Panc1 (cell line): ENCODE measurements around the gene UNC80. TPM values are rescaled to one million over a fixed set of nuclear protein-coding genes. Genes with fewer than 3 reads are reported as not detected.

Source experiments
- ATAC-seq: fragments of 200-7000 bp; cut with Tn5 transposase; 2 replicates; pipeline ENCODE4 v1.9.1; 2020; ENCODE audit warnings: mild to moderate bottlenecking, moderate library complexity
- BruUV-seq: library from RNA; stranded (reverse); fragments of 400-500 nt; replicated peaks from 2 replicates; lab custom pipeline; 2021; lab: Mats Ljungman, UMichigan
- CTCF ChIA-PET: fragments of 300-600 bp; sonication (Branson Sonifier 250); formaldehyde crosslinking; loops from one replicate; lab custom pipeline; 2022; ENCODE audit warnings: antibody characterized with exemption; lab: Charles Lee
- POLR2A ChIA-PET: fragments of 300-600 bp; sonication (Branson Sonifier 250); formaldehyde crosslinking; loops from one replicate; lab custom pipeline; 2022; ENCODE audit warnings: antibody characterized with exemption; lab: Charles Lee
- DNase-seq: peaks from one replicate; pipeline ENCODE4 v3.0.0-alpha.2; 2010; ENCODE audit warnings: low read depth, low spot score
- H3K27ac ChIP-seq: 2 replicates; pipeline ENCODE4 v1.5.1; 2011; ENCODE audit warnings: mild to moderate bottlenecking, low read length, inconsistent platforms
- H3K27me3 ChIP-seq: fragments of 200-500 bp; sonication (Bioruptor generic); 2 replicates; pipeline ENCODE4 v1.6.0; 2014; ENCODE audit warnings: low read length, inconsistent platforms; ENCODE audit not compliant: control insufficient read depth, insufficient read depth
- H3K36me3 ChIP-seq: fragments of 200-500 bp; sonication (Bioruptor generic); 2 replicates; pipeline ENCODE4 v1.5.1; 2014; ENCODE audit warnings: inconsistent platforms, mild to moderate bottlenecking, low read length, moderate library complexity; ENCODE audit not compliant: control insufficient read depth, insufficient read depth
- H3K4me1 ChIP-seq: 2 replicates; pipeline ENCODE4 v1.5.1; 2011; ENCODE audit warnings: inconsistent platforms, mild to moderate bottlenecking, low read length, moderate library complexity; ENCODE audit not compliant: control insufficient read depth, insufficient read depth
- H3K4me3 ChIP-seq, 2 experiments: 2 replicates each; pipeline ENCODE4 v1.5.1; 2011 to 2012; ENCODE audit warnings: low read depth in 2 of 2, low read length in 2 of 2, mild to moderate bottlenecking in 2 of 2, inconsistent platforms in 1 of 2, moderate library complexity in 1 of 2
- H3K9me3 ChIP-seq: fragments of 200-500 bp; sonication (Bioruptor generic); 2 replicates; pipeline ENCODE4 v1.5.1; 2014; ENCODE audit warnings: low read depth, mild to moderate bottlenecking, inconsistent platforms, low read length, moderate library complexity; ENCODE audit not compliant: control insufficient read depth, insufficient read depth
- CTCF ChIP-seq: fragments of 450-650 bp; IDR thresholded peaks from 2 replicates; pipeline ENCODE4 v1.5.1; 2017; ENCODE audit warnings: mild to moderate bottlenecking
- POLR2AphosphoS5 ChIP-seq: IDR thresholded peaks from 2 replicates; pipeline ENCODE4 v1.6.1; 2012; ENCODE audit warnings: mild to moderate bottlenecking, low read depth, low read length, moderate library complexity
- SIN3A ChIP-seq: IDR thresholded peaks from 2 replicates; pipeline ENCODE4 v1.6.1; 2012; ENCODE audit warnings: low read depth, mild to moderate bottlenecking, low read length, moderate library complexity, borderline replicate concordance; ENCODE audit not compliant: insufficient read depth
- TCF7L2 ChIP-seq: IDR thresholded peaks from 2 replicates; pipeline ENCODE4 v1.6.1; 2011; ENCODE audit warnings: mild to moderate bottlenecking, low read depth, low read length, inconsistent platforms
- in situ Hi-C: cut with HindIII; loops from 2 replicates; pipeline ENCODE4 v1.10.0; 2016; ENCODE audit warnings: low sequenced_read_pairs, low pct_unique_long_range_greater_than_20kb
- intact Hi-C: fragments of 100-400 bp; cut with micrococcal nuclease; formaldehyde crosslinking; loops from one replicate; pipeline ENCODE4 v1.10.0; 2022; ENCODE audit not compliant: unreplicated experiment
- total RNA-seq: library from RNA; stranded (reverse); gene quantifications from one replicate; pipeline ENCODE4 v1.2.1, GENCODE V29; 2021; ENCODE audit not compliant: unreplicated experiment
- TF ChIP-seq, protein P1 (sequence below), 2 experiments: IDR thresholded peaks; 2 replicates each; pipeline ENCODE4 v1.6.1; 2011 to 2012; ENCODE audit warnings: low read depth in 2 of 2, control low read depth in 1 of 2, low read length in 1 of 2, mild to moderate bottlenecking in 1 of 2, moderate library complexity in 1 of 2; ENCODE audit not compliant: insufficient read depth in 1 of 2

UNC80 gene
- total RNA-seq, 1 experiment from 2014 or later: 0.08 TPM

- H3K27ac ChIP-seq: no peak overlapping the region
- no peak overlapping the region for H3K4me3 ChIP-seq
- CTCF ChIA-PET: no interaction called here
- ATAC-seq (no peak), DNase-seq (no peak)
- TF ChIP-seq SIN3A (no peak), POLR2AphosphoS5 (no peak), CTCF (no peak), TCF7L2 (no peak)
- TF ChIP-seq, protein P1, sequence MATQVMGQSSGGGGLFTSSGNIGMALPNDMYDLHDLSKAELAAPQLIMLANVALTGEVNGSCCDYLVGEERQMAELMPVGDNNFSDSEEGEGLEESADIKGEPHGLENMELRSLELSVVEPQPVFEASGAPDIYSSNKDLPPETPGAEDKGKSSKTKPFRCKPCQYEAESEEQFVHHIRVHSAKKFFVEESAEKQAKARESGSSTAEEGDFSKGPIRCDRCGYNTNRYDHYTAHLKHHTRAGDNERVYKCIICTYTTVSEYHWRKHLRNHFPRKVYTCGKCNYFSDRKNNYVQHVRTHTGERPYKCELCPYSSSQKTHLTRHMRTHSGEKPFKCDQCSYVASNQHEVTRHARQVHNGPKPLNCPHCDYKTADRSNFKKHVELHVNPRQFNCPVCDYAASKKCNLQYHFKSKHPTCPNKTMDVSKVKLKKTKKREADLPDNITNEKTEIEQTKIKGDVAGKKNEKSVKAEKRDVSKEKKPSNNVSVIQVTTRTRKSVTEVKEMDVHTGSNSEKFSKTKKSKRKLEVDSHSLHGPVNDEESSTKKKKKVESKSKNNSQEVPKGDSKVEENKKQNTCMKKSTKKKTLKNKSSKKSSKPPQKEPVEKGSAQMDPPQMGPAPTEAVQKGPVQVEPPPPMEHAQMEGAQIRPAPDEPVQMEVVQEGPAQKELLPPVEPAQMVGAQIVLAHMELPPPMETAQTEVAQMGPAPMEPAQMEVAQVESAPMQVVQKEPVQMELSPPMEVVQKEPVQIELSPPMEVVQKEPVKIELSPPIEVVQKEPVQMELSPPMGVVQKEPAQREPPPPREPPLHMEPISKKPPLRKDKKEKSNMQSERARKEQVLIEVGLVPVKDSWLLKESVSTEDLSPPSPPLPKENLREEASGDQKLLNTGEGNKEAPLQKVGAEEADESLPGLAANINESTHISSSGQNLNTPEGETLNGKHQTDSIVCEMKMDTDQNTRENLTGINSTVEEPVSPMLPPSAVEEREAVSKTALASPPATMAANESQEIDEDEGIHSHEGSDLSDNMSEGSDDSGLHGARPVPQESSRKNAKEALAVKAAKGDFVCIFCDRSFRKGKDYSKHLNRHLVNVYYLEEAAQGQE (IDR thresholded peaks at IDR 0.05; ENCODE audit: insufficient read depth in 1 of 2, low read depth in 2 of 2, low read length in 1 of 2): no peak
- BruUV-seq: no TSS peak
- no peaks in the 10 kb centered on the region for H3K36me3 ChIP-seq
- H3K27me3 ChIP-seq: peaks cover 3% of the 10 kb centered on the region; the same call in 1 of the 2 replicates
- intact Hi-C loops: no loop called here
- no peaks in the 10 kb centered on the region for H3K9me3 ChIP-seq
- POLR2A ChIA-PET: no interaction called here
- no peaks in the 10 kb centered on the region for H3K4me1 ChIP-seq
- in situ Hi-C loops: no loop called here
Measured at GRCh38 chr2:209761566-209761965, 10.1 kb upstream of the UNC80 start.

GRCh38 chr2:209762563-209762962, 9.1 kb upstream of the UNC80 start:
- ChIA-PET POLR2A (no interaction called here), CTCF (no interaction called here)
- no TSS peak for BruUV-seq
- Histone ChIP-seq H3K27me3 (peaks cover 3% of the 10 kb centered on the region; the same call in 1 of the 2 replicates), H3K9me3 (no peaks in the 10 kb centered on the region), H3K4me3 (no peak overlapping the region), H3K27ac (no peak overlapping the region), H3K36me3 (no peaks in the 10 kb centered on the region), H3K4me1 (no peaks in the 10 kb centered on the region)
- DNase-seq: no peak
- TF ChIP-seq, protein P1 (IDR thresholded peaks at IDR 0.05; ENCODE audit: insufficient read depth in 1 of 2, low read depth in 2 of 2, low read length in 1 of 2): no peak
- TF ChIP-seq CTCF: no peak
- no peak for TF ChIP-seq TCF7L2
- TF ChIP-seq SIN3A: no peak
- no peak for TF ChIP-seq POLR2AphosphoS5
- in situ Hi-C loops: no loop called here
- intact Hi-C loops: no loop called here
- no peak for ATAC-seq
